ENCODE data around the gene GNA15.

GNA15 gene

DNA sequence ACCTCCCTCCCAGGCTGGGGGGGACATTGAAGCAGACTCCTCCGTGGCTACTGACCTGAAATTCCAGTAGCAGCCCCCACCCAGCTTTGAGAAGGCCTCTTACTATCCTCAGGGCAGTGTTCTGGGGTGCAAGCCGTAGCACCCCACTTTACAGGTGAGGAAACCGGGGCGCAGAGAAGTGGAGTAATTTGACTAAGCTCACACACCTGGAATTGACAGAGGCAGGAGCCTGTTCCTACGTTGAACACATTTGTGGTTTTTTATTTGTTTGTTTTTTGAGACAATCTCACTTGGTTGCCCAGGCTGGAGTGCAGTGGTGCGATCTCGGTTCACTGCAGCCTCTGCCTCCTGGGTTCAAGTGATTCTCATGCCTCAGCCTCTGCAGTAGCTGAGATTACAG is 28.1 kb downstream of the GNA15 start:
- TF ChIP-seq, protein P1, sequence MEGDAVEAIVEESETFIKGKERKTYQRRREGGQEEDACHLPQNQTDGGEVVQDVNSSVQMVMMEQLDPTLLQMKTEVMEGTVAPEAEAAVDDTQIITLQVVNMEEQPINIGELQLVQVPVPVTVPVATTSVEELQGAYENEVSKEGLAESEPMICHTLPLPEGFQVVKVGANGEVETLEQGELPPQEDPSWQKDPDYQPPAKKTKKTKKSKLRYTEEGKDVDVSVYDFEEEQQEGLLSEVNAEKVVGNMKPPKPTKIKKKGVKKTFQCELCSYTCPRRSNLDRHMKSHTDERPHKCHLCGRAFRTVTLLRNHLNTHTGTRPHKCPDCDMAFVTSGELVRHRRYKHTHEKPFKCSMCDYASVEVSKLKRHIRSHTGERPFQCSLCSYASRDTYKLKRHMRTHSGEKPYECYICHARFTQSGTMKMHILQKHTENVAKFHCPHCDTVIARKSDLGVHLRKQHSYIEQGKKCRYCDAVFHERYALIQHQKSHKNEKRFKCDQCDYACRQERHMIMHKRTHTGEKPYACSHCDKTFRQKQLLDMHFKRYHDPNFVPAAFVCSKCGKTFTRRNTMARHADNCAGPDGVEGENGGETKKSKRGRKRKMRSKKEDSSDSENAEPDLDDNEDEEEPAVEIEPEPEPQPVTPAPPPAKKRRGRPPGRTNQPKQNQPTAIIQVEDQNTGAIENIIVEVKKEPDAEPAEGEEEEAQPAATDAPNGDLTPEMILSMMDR (IDR thresholded peaks at IDR 0.05): no peak

- TF ChIP-seq, protein P1 (IDR thresholded peaks at IDR 0.05): no peak
Observed at GRCh38 chr19:3167533-3168272, 31.9 kb downstream of the GNA15 start.

DNA sequence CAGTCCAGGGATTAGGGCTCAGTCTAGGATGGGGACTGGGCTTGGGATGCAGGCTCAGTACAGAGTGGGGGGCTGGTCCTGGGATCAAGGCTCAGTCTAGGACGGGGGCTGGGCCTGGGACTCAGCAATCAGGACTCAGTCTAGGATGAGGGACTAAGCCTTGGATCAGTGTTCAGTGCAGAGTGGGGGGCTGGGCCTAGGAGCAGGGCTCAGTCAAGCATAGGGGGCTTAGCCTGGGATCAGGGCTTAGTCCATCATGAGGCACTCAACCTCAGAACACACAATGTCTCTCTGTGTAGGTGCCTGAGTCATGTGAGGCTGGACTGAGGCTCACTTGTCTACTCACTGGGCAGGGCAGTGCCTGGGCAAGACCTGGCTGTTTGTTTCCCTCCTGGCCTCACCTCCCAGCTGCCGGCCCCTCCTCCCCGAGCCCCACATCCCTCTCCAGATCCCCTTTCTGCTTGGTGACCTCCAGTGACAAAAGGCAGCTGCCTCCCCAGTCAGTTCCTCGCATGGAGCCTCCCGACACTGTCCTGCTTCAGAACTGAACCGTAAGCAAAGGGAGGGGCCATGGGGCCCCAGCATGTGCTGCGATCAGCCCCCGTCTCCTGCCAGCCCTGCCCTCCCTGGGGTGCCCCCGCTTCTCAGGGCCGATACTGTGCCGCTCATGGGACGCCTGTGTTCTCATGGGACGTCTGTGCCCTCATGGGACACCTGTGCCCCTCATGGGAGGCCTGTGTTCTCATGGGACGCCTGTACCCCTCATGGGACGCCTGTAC is 36.2 kb downstream of the GNA15 start:
- TF ChIP-seq, protein P1 (IDR thresholded peaks at IDR 0.05): no peak

- TF ChIP-seq, protein P1 (IDR thresholded peaks at IDR 0.05): no peak
Observed at GRCh38 chr19:3175781-3176714, 40.2 kb downstream of the GNA15 start.

DNA sequence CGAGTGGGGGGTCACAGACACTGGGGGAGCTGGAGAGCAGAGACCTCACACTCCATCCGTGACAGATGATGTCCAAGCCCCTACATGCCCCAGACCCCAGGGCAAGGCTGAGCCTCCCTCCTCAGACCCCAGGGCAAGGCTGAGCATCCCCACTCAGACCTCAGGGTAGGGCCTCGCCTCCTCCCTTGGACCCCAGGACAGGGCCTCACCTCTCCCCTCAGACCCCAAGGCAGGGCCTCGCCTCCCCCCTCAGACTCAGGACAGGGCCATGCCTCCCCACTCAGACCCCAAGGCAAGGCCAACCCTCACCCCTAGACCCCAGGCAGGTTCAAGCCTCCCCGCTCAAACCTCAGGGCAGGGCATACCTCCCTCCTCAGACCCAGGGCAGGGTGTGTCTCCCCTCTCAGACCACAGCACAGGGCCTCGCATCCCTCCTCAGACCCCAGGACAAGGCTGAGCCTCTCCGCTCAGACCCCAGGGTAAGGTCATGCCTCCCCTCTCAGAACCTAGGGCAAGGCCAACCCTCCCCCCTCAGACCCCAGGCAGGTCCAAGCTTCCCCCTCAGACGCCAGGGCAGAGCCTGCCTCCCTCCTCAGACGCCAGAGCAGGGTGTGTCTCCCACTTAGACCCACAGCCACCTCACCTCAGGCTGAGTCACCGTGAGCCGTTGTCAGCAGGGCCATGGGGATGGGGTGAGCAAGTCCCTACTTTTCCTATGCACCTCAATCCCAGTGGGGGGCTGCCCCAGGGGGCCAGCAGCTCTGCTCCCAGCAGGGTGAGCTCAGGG is 41.1 kb downstream of the GNA15 start:
- TF ChIP-seq, protein P1 (IDR thresholded peaks at IDR 0.05): no peak

GRCh38 chr19:3178377-3178972 is 42.6 kb downstream of the GNA15 start, which contains the start of gene S1PR4:
S1PR4 (plus strand) TSS chr19:3178769; CDS start chr19:3178793, 24 bp downstream.
- TF ChIP-seq, protein P1 (IDR thresholded peaks at IDR 0.05): no peak
